Muscle of leg (tissue), 11 donors: Measurements from ENCODE around the gene FAM89B. TPM values are rescaled to one million over a fixed set of nuclear protein-coding genes. Genes with fewer than 3 reads are reported as not detected.

Experiments used
- DNase-seq: peaks from one replicate; pipeline ENCODE4 v3.0.0; 2013
- H3K27ac ChIP-seq: one replicate; pipeline ENCODE4 v1.5.1; 2013; ENCODE audit warnings: mild to moderate bottlenecking, low read length, control low read depth
- H3K27me3 ChIP-seq: one replicate; pipeline ENCODE4 v1.6.1; 2013; ENCODE audit warnings: low read length; ENCODE audit not compliant: control insufficient read depth, insufficient read depth
- H3K36me3 ChIP-seq: one replicate; pipeline ENCODE4 v1.6.1; 2013; ENCODE audit warnings: low read length; ENCODE audit not compliant: control insufficient read depth, insufficient read depth
- H3K4me1 ChIP-seq: one replicate; pipeline ENCODE4 v1.6.1; 2013; ENCODE audit warnings: low read length; ENCODE audit not compliant: control insufficient read depth, insufficient read depth
- H3K4me3 ChIP-seq: one replicate; pipeline ENCODE4 v1.5.1; 2013; ENCODE audit warnings: low read length, control low read depth
- H3K9me3 ChIP-seq: replicated peaks from 2 replicates; pipeline ENCODE4 v1.6.1; 2013; ENCODE audit warnings: low read depth, low read length; ENCODE audit not compliant: control insufficient read depth
- WGBS: methylation state at CpG from one replicate; pipeline ENCODE4 v1.1.5; 2013; ENCODE audit warnings: missing lambda C conversion rate; ENCODE audit not compliant: insufficient coverage; 5-methylcytosine and 5-hydroxymethylcytosine counted together
- polyA plus RNA-seq, 8 donors: library from polyadenylated mRNA; unstranded; fragments of 120-200 nt; gene quantifications; one replicate each; pipeline versions ENCODE4 v1.2.1 to v1.2.3, GENCODE V29; 2013; ENCODE audit warnings: inconsistent platforms in 1 of 8, low replicate concordance in 1 of 8; ENCODE audit not compliant: insufficient read length in 8 of 8, insufficient read depth in 1 of 8
- total RNA-seq: library from RNA; stranded (reverse); fragments of 120-200 nt; gene quantifications from one replicate; pipeline ENCODE4 v1.2.4, GENCODE V29; 2013

The FAM89B gene
- total and polyA plus RNA-seq, 9 donors, result 32.5 to 53.2 (median 43.9) TPM

- peaks cover 59% of the 10 kb centered on the region for H3K36me3 ChIP-seq
- H3K4me3 ChIP-seq, result no peak overlapping the region
Observed at GRCh38 chr11:65526744-65527143, 45.6 kb upstream of the FAM89B start.

GRCh38 chr11:65528819-65529350, 43.5 kb upstream of the FAM89B start:
- no peak overlapping the region for H3K27ac ChIP-seq
- peaks cover 72% of the 10 kb centered on the region for H3K36me3 ChIP-seq
- 87% methylated on average over 9 of the region's 12 CpGs for WGBS

More at GRCh38 chr11:65526744-65527143, 45.6 kb upstream of the FAM89B start:
- 88% methylated on average over 7 of the region's 8 CpGs for WGBS
- no peak for DNase-seq
- Histone ChIP-seq H3K27me3 (no peaks in the 10 kb centered on the region), H3K9me3 (no peaks in the 10 kb centered on the region), H3K4me1 (peaks cover 21% of the 10 kb centered on the region), H3K27ac (no peak overlapping the region)

GRCh38 chr11:65529475-65530156, 42.7 kb upstream of the FAM89B start:
- Histone ChIP-seq H3K36me3 (peaks cover 72% of the 10 kb centered on the region), H3K4me1 (peaks cover 12% of the 10 kb centered on the region), H3K27ac (no peak overlapping the region), H3K27me3 (no peaks in the 10 kb centered on the region), H3K4me3 (no peak overlapping the region), H3K9me3 (no peaks in the 10 kb centered on the region)
- DNase-seq, result no peak
- WGBS, result 100% methylated on average over 1 of the region's 10 CpGs

More at GRCh38 chr11:65528819-65529350, 43.5 kb upstream of the FAM89B start:
- H3K9me3 ChIP-seq, result no peaks in the 10 kb centered on the region
- DNase-seq, result no peak
- H3K4me3 ChIP-seq, result no peak overlapping the region
- no peaks in the 10 kb centered on the region for H3K27me3 ChIP-seq
- H3K4me1 ChIP-seq, result peaks cover 19% of the 10 kb centered on the region

- peaks cover 74% of the 10 kb centered on the region for H3K36me3 ChIP-seq
- WGBS, result 96% methylated on average over 5 of the region's 5 CpGs
Observed at GRCh38 chr11:65530157-65530496, 42.2 kb upstream of the FAM89B start.

GRCh38 chr11:65532388-65533064, 39.8 kb upstream of the FAM89B start:
- WGBS, result 79% methylated on average over 9 of the region's 15 CpGs
- H3K4me1 ChIP-seq, result peaks cover 3% of the 10 kb centered on the region
- no peak for DNase-seq
- H3K27ac ChIP-seq, result no peak overlapping the region
- H3K36me3 ChIP-seq, result peaks cover 77% of the 10 kb centered on the region
- H3K9me3 ChIP-seq, result no peaks in the 10 kb centered on the region
- no peaks in the 10 kb centered on the region for H3K27me3 ChIP-seq
- no peak overlapping the region for H3K4me3 ChIP-seq

More at GRCh38 chr11:65530157-65530496, 42.2 kb upstream of the FAM89B start:
- no peak for DNase-seq
- Histone ChIP-seq H3K27ac (no peak overlapping the region), H3K4me3 (no peak overlapping the region), H3K4me1 (peaks cover 12% of the 10 kb centered on the region), H3K9me3 (no peaks in the 10 kb centered on the region), H3K27me3 (no peaks in the 10 kb centered on the region)

- Histone ChIP-seq H3K4me3 (no peak overlapping the region), H3K9me3 (no peaks in the 10 kb centered on the region), H3K27ac (no peak overlapping the region), H3K4me1 (peaks cover 11% of the 10 kb centered on the region), H3K27me3 (no peaks in the 10 kb centered on the region), H3K36me3 (peaks cover 64% of the 10 kb centered on the region)
- no peak for DNase-seq
- WGBS, result 64% methylated on average over 5 of the region's 9 CpGs
Observed at GRCh38 chr11:65535102-65535501, 37.2 kb upstream of the FAM89B start.

- peaks cover 53% of the 10 kb centered on the region for H3K36me3 ChIP-seq
- no peak for DNase-seq
- WGBS, result 61% methylated on average over 4 of the region's 12 CpGs
Observed at GRCh38 chr11:65536412-65537295, 35.7 kb upstream of the FAM89B start.

GRCh38 chr11:65537296-65537597, 35.1 kb upstream of the FAM89B start:
- H3K27ac ChIP-seq, result no peak overlapping the region
- WGBS, result no CpG with 5 or more reads among the region's 2 CpGs
- H3K36me3 ChIP-seq, result peaks cover 54% of the 10 kb centered on the region
- no peak overlapping the region for H3K4me3 ChIP-seq
- no peaks in the 10 kb centered on the region for H3K9me3 ChIP-seq
- no peak for DNase-seq
- H3K27me3 ChIP-seq, result no peaks in the 10 kb centered on the region
- peaks cover 25% of the 10 kb centered on the region for H3K4me1 ChIP-seq

More at GRCh38 chr11:65536412-65537295, 35.7 kb upstream of the FAM89B start:
- no peaks in the 10 kb centered on the region for H3K9me3 ChIP-seq
- no peak overlapping the region for H3K27ac ChIP-seq
- peaks cover 24% of the 10 kb centered on the region for H3K4me1 ChIP-seq
- no peaks in the 10 kb centered on the region for H3K27me3 ChIP-seq
- no peak overlapping the region for H3K4me3 ChIP-seq

- 72% methylated on average over 8 of the region's 18 CpGs for WGBS
- no peak overlapping the region for H3K4me3 ChIP-seq
- H3K4me1 ChIP-seq, result peaks cover 25% of the 10 kb centered on the region
- no peaks in the 10 kb centered on the region for H3K27me3 ChIP-seq
- no peak overlapping the region for H3K27ac ChIP-seq
- no peaks in the 10 kb centered on the region for H3K9me3 ChIP-seq
- H3K36me3 ChIP-seq, result peaks cover 50% of the 10 kb centered on the region
- DNase-seq, result no peak
Observed at GRCh38 chr11:65537620-65538231, 34.6 kb upstream of the FAM89B start.
